ENCODE data around the gene HTR7.
"Not testable (repeated sequence)": the region's sequence is repeated elsewhere in the genome, so short reads cannot be mapped to it uniquely, and the experiment has no call there.

HTR7 gene

DNA sequence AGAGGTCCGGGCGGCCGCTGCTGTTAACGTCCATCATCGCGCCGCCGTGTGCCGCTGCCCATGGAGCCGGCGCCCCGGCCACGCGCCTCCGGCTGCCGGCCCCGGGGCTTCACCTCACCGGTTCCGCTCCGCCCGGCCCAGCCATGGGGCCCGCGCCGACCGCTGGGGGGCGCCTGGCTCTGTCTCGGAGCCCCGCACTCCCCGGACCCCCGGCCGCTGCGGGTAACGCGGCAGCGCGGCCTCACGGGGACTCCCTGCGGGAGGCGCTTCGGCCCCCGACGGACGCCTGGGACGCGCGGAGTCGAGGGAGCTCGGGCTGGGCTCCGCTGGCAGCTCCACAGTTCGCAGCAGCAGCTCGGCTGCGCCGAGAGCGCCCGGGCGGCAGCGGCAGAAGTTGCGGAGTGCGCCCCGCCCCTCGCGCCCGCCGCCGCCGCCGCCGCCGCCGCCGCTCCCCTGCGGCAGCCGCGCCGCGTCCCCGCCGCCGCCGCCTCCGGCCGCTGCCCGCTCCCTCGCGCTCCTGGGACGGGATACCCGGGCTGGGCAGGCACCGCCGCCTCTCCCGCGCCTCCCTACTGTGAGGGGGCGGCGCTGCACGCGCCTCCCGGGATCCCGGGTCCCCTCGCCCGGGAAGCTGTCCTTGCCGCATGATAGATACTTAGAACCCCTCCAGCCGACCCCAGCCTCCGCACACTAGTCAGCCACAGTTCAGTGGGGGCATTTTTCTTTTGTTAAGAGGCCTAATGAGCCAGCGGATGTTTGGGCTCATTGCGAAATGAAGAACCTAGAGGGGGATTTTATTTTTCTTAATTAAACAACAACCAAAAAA, at the start of gene HTR7:
Gene HTR7 (minus strand): TSS at position 405 of the 826 bp plus-strand sequence. CDS start 368 bp downstream, at position 37.
- DNase-seq (ENCODE audit: low read depth, low spot score), result peak; percentile 69

DNA sequence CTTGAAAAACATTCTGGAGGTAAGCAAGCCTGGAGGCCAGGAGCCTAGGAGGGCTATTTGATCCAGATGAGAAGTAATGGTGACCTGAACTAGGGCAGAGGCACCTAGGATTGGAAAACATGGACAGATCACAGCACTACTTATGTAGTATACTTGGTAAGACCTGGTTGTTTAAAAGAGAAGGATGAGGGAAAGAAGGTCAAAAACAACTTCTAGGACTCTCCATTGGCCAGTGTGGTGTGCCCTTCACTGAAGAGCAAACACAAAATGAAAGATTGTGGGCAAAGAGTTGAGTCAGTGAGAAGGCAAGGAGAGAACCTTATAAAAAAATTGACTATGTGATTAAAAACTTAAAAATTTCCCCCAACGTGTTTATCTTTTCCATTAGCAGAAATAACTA, 48.8 kb upstream of the HTR7 start:
- DNase-seq (ENCODE audit: low read depth, low spot score), result no peak

DNA sequence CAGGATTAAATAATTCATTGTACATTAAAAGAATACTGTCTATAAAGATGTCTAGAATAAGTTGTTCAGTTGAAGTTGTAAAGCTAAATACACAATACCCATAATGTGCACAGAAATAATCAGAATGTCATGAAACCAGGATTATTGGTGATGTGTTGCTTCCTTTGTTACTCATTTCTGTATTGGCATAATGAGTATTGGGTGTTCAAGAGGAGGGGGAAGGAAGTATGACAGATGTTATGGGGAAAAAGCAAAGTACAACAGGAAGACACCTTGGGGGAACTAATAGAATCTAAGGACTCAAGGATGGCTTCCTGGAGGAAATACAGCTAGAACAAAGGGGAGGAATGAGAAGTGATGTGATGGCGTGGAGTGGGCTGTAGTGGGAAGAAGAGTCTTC, 48.1 kb upstream of the HTR7 start:
- no peak for DNase-seq (ENCODE audit: low read depth, low spot score)

DNA sequence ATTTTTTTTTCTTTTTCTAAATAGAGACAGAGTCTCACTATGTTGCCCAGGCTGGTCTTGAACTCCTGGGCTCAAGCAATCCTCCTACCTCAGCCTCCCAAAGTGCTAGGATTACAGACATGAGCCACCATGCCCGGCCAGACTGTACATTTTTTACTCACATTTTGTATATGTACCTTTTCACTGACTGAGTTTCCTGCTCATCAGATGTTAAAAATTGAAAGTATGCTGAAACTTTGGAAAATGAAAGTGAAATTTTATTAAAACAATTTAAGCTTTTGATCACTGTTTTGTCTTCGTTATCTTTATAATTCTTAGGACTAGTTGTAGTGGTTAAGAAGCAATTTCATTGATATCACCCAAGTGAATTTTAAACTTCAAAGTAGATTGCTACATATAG, 39.1 kb upstream of the HTR7 start:
- DNase-seq (ENCODE audit: low read depth, low spot score), result not testable (repeated sequence)

DNA sequence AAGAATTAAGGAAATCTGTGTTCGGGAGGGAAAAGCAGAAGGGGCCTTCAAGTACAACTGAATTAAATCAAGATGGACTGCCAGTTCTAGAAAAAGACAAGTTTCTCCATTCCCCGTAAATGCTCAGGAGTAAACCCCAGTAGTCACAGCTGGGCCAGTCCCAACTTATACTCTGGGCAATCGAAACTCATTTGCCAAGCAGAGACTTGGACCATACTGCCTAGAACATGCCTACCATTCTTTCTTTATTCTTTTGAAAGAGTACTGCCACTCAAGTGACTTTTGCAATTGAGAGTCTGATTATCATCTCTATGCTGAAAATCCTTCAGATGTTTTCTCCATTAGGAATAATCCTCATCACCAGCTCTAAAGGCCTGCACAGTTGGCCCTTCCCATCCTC, 35.4 kb upstream of the HTR7 start:
- no peak for DNase-seq (ENCODE audit: low read depth, low spot score)

DNA sequence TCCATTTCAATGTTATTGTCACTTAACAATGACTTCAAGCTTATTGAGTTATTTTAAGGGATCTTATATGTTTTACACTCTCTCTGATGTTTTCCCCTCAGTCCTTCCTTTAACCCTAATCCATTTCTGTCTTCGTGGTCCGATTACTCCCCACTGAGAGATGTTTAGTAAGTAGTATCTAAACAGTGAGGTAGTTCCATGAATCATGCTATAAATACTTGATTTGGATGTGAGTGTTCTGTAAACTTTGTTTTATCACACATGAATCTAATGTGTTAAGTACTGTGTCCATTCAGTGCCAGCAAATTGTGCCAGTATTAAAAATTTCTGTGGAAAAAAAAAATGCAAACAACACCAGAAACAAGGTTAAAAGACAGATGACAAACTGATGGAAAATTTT, 32.5 kb upstream of the HTR7 start:
- DNase-seq (ENCODE audit: low read depth, low spot score), result no peak

DNA sequence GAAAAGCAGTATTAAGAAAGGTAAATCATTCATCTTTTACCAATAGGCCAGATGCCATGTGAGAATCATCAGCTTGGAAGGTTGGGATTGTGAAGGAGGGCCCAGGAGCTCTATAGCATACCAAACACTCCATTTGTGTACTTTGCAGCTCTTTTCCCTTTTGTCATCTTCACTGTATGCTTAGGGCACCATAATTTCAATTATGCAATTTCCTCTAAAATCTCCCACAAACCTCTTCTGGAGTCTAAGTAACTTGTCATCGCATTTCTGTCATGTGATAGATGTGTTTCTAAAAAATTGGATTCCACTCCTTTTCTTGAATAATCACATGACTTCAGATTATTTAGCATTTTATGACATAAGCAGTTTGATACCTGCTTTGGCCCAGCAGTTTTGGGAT, 31.8 kb upstream of the HTR7 start:
- no peak for DNase-seq (ENCODE audit: low read depth, low spot score)

DNA sequence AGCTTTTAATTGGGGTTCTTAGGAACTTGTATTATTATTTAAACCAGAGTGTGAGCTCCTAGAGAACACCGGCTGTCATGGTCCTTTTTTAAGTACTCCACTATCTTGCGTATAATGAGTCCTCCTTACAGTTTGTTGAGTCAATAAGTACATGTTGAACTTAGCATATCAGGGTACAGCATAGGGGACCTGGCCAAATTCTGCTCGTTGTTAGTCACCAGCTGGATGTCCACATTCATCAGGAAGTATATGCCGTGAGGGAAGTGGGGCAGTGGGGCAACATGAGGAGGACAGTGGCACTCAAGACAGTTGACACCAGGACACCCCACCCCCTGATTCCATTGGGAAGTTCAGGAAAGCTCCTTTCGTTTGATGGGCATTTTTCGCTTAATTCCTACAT, 30.5 kb upstream of the HTR7 start:
- no peak for DNase-seq (ENCODE audit: low read depth, low spot score)

DNA sequence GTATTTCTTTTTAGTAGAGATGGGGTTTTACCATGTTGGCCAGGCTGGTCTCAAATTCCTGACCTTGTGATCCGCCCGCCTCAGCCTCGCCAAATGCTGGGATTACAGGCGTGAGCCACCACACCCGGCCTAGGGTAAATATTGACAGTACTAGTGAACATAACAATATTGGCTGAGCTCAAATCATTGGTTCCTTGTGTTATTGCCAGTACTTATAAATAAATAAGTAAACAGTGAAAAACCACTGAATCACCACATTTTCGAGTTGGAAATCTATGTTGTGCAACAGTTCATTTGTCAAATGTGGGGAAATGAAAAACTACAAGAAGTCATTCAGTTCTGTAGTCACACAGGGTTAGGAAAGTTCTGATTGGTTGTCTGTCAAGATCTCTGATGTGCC, 29.7 kb upstream of the HTR7 start:
- DNase-seq (ENCODE audit: low read depth, low spot score), result no peak

DNA sequence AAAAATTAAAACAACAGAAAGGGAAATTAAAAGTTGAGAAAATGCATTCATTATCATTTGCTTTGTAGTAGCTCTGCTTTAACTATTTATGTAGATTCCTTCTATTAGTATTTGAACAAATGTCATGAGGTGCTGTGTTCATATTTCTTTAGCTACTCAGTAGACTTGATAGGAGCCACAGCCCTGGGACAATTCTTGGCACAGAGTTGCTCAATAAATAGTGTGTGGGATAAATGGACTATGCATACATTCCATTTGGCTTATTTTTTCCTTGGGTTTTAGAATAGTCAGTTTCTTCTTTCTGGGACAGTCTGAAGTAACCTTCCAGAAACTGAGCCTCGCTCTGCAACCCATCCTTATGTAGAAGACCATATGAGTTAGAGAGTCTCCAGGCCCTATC, 27.3 kb upstream of the HTR7 start:
- no peak for DNase-seq (ENCODE audit: low read depth, low spot score)

DNA sequence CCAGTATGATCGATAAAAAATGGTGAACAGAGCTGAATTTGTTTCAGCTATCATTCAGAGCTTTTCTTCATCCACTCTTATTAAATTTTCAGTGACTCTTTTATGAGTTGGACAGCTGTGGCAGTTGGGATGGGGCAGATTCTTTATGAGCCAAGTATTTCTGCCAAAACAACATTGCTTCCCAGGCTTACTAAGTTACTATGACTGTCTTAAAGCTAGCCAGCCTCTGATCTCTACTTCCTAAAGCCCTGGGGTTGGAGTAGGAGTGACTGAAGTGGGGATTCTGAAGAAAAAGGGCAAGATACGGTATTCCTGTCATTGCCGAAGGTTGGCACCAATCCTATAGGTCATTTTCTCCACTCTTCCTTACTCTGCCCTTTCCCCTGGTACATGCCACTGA, 26.6 kb upstream of the HTR7 start:
- no peak for DNase-seq (ENCODE audit: low read depth, low spot score)

DNA sequence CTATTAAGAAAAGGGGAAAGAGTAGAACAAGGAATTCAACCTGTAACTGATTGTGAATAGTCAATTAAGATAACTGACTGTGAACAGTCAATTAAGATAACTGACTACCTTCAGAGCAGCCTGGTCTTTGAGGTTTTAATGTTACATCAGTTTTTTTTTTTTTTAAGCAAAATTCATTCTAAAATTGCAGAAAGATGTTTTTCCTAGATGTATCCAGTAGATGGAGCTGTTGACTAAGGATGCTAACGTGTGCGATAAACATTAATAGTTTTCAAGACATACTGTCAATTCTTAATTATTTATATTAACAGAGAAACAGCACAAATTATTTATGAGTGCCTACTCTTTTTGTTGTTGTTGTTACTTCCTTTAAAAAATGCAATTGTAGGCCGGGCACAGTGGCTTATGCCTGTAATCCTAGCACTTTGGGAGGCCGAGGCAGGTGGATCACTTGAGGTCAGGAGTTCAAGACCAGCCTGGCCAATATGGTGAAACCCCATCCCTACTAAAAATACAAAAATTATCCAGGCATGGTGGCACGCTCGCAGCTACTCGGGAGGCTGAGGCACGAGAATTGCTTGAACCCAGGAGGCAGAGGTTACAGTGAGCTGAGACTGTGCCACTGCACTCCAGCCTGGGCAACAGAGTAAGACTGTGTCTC, 22.4 kb upstream of the HTR7 start:
- not testable (repeated sequence) for DNase-seq (ENCODE audit: low read depth, low spot score)

DNA sequence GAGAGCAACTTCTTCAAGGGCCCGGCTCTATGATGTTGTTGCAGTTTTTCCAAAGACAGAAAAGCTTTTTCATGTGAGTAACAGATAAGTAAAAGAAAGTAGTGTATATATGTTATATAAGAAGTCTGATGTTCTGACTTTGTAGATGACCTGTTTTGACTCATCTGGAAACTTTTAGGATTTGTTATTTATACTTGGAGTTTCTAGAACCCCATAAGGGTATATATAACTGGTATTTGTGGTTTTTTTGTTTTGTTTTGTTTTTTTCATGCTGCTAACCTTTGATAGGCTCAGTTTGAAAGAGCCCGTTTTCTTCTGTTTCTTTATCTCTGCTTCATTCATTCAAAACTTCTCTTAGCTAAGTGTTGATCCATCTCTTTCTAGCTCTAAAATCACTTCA, 21.2 kb upstream of the HTR7 start:
- DNase-seq (ENCODE audit: low read depth, low spot score), result no peak

DNA sequence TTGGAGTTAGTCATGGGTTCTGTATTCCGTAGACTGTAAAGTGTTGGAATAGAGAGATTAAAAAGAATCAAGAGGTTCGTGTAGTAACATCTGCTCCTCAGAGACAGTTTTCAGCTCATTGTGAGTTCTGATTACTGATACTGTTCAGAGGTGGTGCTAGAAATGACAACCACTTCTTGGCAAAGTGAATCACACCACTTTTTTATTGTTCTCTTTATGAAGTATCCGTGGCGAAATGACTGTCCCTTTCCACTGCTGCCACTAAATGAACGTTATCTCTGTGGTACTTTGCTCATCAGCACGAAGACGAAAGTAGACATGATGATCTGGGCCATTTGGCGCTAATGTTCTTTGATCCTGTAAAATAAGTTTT, 14.8 kb upstream of the HTR7 start:
- no peak for DNase-seq (ENCODE audit: low read depth, low spot score)

DNA sequence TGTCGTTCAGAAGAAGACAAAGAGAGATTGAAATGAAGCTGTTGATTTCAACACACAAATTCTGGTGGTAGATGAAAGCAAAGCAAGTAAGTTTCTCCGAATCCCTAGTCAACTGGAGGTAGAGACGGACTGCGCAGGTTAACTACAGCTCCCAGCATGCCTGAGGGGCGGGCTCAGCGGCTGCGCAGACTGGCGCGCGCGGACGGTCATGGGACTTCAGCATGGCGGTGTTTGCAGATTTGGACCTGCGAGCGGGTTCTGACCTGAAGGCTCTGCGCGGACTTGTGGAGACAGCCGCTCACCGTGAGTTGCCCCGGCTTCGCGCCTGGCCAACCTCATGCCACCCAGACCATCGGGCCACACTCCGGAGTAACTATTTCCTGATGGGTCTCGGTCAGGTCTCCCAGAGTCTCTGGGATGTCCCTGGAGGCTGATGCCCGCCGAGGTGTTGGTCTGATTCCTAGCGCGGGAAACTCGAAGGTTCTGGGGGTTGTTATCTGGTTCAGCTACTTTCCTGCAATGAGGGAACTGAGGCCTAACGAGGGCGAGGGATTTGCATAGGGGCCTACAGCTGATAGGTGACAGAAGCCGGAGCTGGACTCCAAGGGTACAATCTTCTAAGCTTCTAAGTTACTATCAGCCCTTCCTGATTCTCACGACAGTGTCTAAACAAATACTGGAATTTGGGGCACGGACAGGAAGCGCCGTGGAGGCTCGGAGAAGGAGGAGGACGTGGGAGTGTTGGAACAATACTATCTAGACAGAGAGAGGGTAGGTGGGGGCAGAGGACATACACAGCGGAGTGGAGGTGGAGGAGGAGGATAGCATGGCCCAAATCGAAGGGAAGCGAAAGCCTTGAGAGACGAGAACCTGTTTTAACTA, 14.2 kb upstream of the HTR7 start, which contains the start of gene RPP30:
Gene RPP30 (plus strand): TSS at position 209 of the 882 bp plus-strand sequence. CDS start 13 bp downstream, at position 222.
- peak; percentile 91 for DNase-seq (ENCODE audit: low read depth, low spot score)

DNA sequence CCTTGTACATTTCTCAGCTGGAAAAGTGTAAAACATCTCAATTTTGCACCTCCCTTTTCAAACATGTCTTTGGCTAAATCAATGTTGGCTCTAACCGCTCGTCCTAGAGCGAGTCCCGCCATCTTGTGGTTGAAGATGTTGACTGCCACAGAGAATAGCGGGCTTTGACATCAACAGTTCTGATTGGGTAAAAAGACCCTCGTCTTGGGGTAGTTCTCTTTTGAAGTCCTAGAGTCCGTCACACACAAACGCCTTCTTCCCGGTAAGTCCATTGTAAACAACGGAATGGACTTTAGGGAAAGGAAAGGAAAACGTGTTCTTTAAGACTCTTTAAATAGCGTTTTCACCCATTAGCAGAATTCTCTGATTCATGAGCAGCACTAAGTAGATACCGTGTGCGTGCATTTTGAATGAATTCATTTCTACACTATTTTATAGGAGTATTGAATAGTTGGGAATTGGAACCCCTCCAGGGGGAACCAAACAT, 13.5 kb upstream of the HTR7 start:
- DNase-seq (ENCODE audit: low read depth, low spot score), result peak; percentile 88

DNA sequence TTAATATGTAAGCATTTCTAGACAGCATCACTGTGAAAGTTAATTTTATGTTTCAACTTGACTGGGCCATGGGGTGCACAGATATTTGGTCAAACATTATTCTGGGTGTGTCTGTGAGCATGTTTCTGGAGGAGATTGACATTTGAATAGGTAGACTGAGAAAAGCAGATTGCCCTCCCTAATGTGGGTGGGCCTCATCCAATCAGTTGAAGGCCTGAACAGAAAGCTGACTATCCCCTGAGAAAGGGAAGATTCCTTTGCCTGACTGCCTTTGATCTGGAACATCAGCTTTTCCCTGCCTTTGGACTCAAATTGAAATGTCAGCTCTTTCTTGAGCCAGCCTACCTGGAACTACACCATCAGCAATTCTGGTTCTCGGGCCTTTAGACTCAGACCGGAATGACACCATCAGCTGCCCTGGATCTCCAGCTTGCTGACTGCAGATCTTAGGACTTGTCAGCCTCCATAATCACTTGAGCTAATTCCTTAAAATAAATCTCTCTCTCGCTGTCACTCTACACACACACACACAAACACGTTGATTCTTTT, 8.3 kb upstream of the HTR7 start:
- DNase-seq (ENCODE audit: low read depth, low spot score), result no peak

DNA sequence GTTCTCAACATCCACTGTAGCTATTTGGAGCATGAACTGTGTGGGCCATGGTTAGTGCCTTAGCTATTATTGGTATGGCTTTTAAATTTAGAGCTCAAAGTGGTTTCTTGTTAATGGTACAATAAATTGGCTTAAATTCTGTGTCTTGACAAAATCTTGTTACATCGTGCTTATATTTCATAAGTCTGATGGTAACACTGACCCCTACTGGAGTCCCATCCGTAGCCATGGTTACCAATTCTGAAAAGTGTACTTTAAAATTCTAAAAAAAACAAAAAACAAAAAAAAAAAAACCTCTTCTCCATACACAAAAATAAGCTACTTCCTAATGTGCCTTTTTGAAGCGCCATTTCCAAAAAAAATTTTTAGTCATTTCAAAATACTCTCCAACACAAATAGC, 7.6 kb upstream of the HTR7 start:
- DNase-seq (ENCODE audit: low read depth, low spot score), result no peak

DNA sequence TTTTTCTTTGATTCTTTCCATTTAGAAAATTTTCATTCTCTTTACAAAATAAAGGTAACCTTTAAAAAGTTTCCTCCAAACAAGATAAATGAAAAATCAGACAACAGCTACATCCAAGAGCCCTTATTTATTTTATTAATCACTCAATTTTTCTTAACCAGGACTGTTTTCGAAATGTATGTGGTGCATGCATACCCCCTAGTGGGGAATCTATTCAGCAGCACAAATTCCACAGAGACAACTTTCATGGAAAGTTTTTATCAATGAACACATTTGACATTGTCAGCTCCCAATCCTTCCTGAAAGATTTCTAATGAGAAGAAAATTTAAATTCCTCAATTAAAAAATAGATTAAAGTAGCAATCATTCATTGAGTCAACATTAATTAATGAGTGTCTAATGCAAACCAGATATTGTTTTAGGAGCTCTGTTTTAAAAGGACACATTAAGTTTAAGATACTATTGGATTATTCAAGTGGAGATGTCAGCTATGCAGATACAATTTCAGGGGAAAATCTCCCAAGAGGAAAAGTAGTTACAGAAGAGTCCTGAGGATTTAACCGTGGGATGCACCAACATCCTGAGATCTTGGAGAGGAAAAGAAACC, 5.2 kb upstream of the HTR7 start:
- no peak for DNase-seq (ENCODE audit: low read depth, low spot score)

DNA sequence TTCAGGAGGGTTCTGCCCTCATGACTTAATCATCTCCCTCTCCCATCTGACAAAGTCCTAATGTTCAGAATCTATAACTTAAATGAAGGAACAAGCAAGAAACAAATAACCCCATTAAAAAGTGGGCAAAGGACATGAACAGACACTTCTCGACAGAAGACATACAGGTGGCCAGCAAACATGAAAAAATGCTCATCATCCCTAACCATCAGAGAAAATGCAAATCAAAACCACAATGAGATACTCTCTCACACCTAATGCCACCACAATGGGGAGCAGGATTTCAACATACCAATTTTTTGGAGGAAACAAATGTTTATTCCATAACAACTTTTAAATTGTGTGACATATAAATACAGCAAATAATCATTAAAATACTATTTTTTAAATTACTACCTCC, 3.0 kb upstream of the HTR7 start:
- DNase-seq (ENCODE audit: low read depth, low spot score), result no peak

DNA sequence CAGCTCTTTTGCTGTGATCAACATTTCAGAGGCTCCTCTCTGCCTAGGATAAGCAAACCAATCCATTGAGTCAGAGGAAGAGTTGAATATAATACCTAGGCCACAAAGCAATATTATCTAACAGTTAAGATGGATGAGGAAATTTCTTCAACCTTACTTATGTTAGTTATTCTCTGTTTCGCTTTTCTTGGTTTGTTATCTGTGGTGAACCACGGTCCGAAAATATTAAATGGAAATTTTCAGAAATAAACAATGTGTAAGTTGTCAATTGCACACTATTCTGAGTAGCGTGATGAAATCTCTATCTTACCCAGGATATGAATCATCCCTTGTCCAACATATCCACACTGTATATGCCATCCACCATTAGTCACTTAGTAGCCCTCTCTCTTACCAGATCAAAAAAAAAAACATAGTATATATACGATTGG, 1.5 kb upstream of the HTR7 start:
- no peak for DNase-seq (ENCODE audit: low read depth, low spot score)
